GM19099 (cell line): Measurements from ENCODE around the gene C2CD5.

Source experiments
- POLR2A ChIP-seq: IDR thresholded peaks from 3 replicates; pipeline ENCODE4 v1.6.1; 2011; ENCODE audit warnings: low read depth; ENCODE audit not compliant: insufficient read length; ENCODE audit errors: extremely low read depth

C2CD5 gene

DNA sequence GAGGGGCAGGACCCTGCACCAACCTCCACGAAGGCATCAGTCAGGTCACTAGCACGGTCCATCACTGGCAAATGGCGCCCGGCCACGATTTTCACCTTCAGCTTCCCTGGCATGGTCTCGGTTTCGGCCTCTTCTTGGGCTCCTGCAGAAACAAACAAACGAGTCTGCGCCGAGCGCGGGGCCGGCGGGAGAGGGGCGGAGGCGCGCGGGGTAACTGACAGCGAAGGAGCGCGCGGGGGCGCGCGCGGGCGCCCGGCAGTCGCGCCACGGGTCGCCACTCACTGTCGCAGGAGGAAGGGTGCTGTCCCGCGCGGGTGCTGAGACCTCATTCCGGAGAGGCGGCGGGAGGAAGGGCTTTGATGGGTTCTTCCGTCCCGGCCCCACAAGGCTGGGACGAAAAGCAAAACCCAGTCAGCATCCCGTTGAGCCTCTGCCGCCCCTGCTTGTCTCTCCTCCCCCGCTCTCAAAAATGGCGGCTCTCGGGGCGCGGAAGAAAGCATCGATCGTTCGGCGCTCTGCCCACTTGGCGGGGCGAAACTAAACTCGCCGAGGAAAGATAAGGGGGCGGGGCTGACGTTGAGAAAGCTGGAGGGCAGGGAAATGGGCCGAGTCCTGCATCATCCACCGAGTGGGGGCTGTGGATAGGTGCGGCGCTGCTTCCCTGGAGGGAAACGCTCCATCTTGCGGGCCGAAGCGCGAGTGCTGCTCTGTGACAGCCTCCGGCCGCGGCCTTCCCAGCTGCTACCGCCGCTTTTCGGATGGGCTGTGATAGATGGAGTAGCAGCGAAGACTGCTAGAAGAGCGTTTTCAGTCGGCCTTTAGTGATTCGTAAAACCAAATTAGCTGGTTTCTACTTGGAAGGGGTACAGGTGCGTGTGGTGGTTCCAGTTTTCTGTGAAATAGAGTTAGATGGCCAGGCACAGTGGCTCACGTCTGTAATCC lies at the start of gene C2CD5:
C2CD5 (minus strand) TSS at position 505 of the 942 bp plus-strand sequence; CDS start at position 113, 392 bp downstream.
- TF ChIP-seq POLR2A: peak; percentile 76

DNA sequence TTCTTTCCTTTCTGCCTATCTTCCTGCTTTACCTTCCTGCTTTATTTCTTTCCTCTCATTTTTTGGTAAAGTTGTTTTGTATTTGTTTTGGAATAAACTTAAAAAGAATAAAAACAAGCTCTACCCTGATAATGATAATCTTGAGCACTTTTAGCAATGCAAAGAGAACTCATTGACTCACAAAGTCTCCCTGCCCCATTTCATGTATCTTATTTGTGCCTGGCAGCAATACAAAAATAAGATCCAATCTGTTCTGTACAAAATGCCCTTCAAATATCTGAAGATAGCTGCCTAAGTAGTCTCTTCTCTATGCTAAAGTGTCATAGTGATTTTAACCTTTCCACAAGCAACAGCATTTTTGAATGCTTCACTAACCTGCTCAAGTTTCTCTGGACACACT lies 49.5 kb upstream of the C2CD5 start:
- no peak for TF ChIP-seq POLR2A

- no peak for TF ChIP-seq POLR2A
Measured at GRCh38 chr12:22588817-22589216, 44.5 kb upstream of the C2CD5 start.

DNA sequence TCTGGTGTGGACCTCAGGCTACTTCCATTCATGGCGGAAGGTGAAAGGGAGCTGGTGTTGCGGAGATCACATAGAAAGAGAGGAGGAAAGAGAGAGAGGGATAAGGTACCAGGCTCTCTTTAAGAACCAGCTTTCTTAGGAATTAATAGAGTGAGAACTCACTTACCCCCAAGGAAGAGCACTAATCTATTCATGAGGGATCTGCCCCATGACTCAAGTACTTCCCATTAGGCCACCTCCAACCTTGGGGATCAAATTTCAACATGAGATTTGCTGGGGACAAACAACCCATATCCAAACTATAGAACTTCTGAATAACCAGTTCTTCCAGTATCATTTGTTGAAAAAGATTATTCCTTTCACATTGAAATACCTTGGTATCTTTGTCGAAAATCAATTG lies 34.0 kb upstream of the C2CD5 start:
- TF ChIP-seq POLR2A: no peak

GRCh38 chr12:22577667-22578066 lies 33.3 kb upstream of the C2CD5 start:
- TF ChIP-seq POLR2A: no peak

GRCh38 chr12:22576473-22576872 lies 32.1 kb upstream of the C2CD5 start:
- TF ChIP-seq POLR2A: no peak

GRCh38 chr12:22576065-22576464 lies 31.7 kb upstream of the C2CD5 start:
- no peak for TF ChIP-seq POLR2A

GRCh38 chr12:22574921-22575320 lies 30.6 kb upstream of the C2CD5 start:
- TF ChIP-seq POLR2A: no peak

DNA sequence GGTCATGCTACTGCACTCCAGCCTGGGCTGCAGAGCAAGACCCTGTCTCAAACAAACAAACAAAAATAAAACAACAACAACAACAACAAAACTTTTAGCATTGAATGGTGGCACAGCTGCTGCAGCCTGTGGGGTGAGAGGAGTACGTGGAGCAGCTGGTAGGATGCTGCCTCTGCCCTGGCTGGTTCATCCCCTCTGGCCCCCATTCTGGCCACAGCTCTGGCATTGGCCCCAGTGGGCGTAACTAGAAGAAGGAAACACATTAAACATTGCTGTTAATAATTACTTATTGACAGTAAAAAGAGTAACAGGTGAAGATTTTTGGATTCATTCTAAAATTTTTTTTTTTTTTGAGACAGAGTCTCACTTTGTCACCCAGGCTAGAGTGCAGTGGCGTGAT lies 28.8 kb upstream of the C2CD5 start:
- no peak for TF ChIP-seq POLR2A

DNA sequence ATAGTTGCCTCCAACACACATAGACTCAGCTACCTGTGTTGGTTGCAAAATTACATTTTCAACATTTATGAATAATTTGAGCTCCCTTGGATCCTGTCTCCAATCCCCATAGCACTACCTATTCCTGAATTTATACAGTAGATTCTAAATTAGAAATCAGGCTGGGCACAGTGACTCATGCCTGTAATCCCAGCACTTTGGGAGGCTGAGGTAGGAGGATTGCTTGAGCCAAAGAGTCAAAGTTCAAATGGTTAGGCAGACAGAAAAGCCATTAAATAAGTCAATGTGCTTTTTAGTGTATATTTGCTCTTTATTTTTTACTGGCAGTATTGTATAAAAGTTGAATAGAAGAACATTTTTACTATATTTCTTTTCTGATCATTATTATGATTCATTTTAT lies 24.9 kb upstream of the C2CD5 start:
- no peak for TF ChIP-seq POLR2A

GRCh38 chr12:22562036-22563028 lies 18.0 kb upstream of the C2CD5 start:
- TF ChIP-seq POLR2A: no peak

GRCh38 chr12:22551624-22552023 lies 7.3 kb upstream of the C2CD5 start:
- no peak for TF ChIP-seq POLR2A

DNA sequence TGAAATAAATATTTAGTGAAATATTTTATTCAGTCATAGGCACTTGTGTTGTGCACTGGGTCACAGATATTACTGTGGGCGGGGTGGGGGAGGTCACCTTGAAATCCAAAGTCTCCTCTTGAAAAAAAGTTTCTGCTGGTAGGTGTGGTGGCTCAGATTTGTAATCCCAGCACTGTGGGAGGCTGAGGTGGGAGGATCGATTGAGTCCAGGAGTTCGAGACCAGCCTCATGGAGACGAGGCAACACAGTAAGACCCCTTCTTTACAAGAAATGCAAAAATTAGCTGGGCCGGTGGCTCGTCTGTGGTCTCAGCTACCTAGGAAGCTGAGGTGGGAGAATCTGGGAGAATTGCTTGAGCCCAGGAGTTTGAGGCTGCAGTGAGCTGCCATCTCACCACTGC lies 913 bp upstream of the C2CD5 start:
- no peak for TF ChIP-seq POLR2A

- peak; percentile 60 for TF ChIP-seq POLR2A
Measured at GRCh38 chr12:22543246-22544037, 900 bp downstream of the C2CD5 start.
